A549 (cell line): Measurements from ENCODE around the gene GLRA3. TPM values are rescaled to one million over a fixed set of nuclear protein-coding genes. Genes with fewer than 3 reads are reported as not detected.

Source experiments
- ATAC-seq, 2 experiments: fragments of 200-7000 bp in 1 of 2; fragments of >200 bp in 1 of 2; cut with Nextera tagmentation in 1 of 2; cut with Tn5 transposase in 1 of 2; 3 replicates each; pipeline versions ENCODE4 v1.8.0 to v1.9.1; 2018 to 2020; ENCODE audit warnings: mild to moderate bottlenecking in 1 of 2, moderate library complexity in 1 of 2
- CTCF ChIA-PET: fragments of 300-600 bp; sonication (Branson Sonifier 250); formaldehyde crosslinking; extraction: SDS; loops from one replicate; lab custom pipeline; 2021; ENCODE audit warnings: antibody characterized with exemption, inconsistent platforms; lab: Yijun Ruan, JAX
- POLR2A ChIA-PET: fragments of 350-600 bp; formaldehyde crosslinking; extraction: SDS; loops from one replicate; lab custom pipeline; 2021; ENCODE audit warnings: antibody characterized with exemption, inconsistent platforms; lab: Yijun Ruan, JAX
- DNase-seq, 2 experiments: peaks; one replicate each; pipeline versions ENCODE4 v3.0.0 to v3.0.0-alpha.2; 2011 to 2016; ENCODE audit warnings: low read depth in 1 of 2, low spot score in 1 of 2
- FAIRE-seq: peaks from 2 replicates; lab custom pipeline; 2011; peaks lifted over from hg19 to GRCh38; lab: Jason Lieb, UNC
- H3K27ac ChIP-seq, 2 experiments: fragments of >200 bp; sonication (Bioruptor Twin); formaldehyde crosslinking; 3 replicates each; pipeline ENCODE4 v1.5.1; 2016 to 2017
- H3K4me1 ChIP-seq: fragments of >200 bp; sonication (Bioruptor Twin); formaldehyde crosslinking; 3 replicates; pipeline ENCODE4 v1.6.1; 2016
- H3K4me2 ChIP-seq: fragments of >200 bp; sonication (Bioruptor Twin); formaldehyde crosslinking; 3 replicates; pipeline ENCODE4 v1.6.1; 2016
- H3K4me3 ChIP-seq: fragments of >200 bp; sonication (Bioruptor Twin); formaldehyde crosslinking; 3 replicates; pipeline ENCODE4 v1.5.1; 2016
- H3K9me3 ChIP-seq: fragments of >200 bp; sonication (Bioruptor Twin); formaldehyde crosslinking; 3 replicates; pipeline ENCODE4 v1.6.1; 2016
- CTCF ChIP-seq: fragments of >200 bp; sonication (Bioruptor Twin); formaldehyde crosslinking; IDR thresholded peaks from 3 replicates; pipeline ENCODE4 v1.5.1; 2016
- E2F6 ChIP-seq: IDR thresholded peaks from 2 replicates; pipeline ENCODE4 v1.6.1; 2012; ENCODE audit warnings: low read depth, borderline replicate concordance
- FOSL2 ChIP-seq, 2 experiments: fragments of 450-650 bp in 1 of 2; fragments of >200 bp in 1 of 2; sonication (Bioruptor Twin) in 1 of 2; formaldehyde crosslinking; IDR thresholded peaks; 2 replicates each; pipeline versions ENCODE4 v1.5.0 to v1.6.1; 2016 to 2020; ENCODE audit warnings: mild to moderate bottlenecking in 1 of 2, moderate library complexity in 1 of 2
- KDM1A ChIP-seq: fragments of 200-600 bp; sonication (generic); IDR thresholded peaks from 2 replicates; pipeline ENCODE4 v1.6.1; 2016; ENCODE audit warnings: low read depth, mild to moderate bottlenecking
- MAX ChIP-seq: IDR thresholded peaks from 2 replicates; pipeline ENCODE4 v1.6.1; 2012
- NR3C1 ChIP-seq: fragments of >200 bp; sonication (Bioruptor Twin); formaldehyde crosslinking; IDR thresholded peaks from 3 replicates; pipeline ENCODE4 v1.6.1; 2017
- RAD21 ChIP-seq, 2 experiments: fragments of >200 bp in 1 of 2; sonication (Bioruptor Twin) in 1 of 2; formaldehyde crosslinking in 1 of 2; IDR thresholded peaks in 1 of 2; conservative IDR thresholded peaks in 1 of 2; 2 replicates in 1 of 2; 3 replicates in 1 of 2; pipeline ENCODE4 v1.6.1; 2012 to 2018; ENCODE audit warnings: inconsistent platforms in 1 of 2
- RFX5 ChIP-seq: fragments of 450-650 bp; IDR thresholded peaks from 2 replicates; pipeline ENCODE4 v1.7.1; 2014; ENCODE audit warnings: antibody characterized with exemption, mild to moderate bottlenecking, moderate library complexity
- SMC3 ChIP-seq: fragments of >200 bp; sonication (Bioruptor Twin); formaldehyde crosslinking; IDR thresholded peaks from 3 replicates; pipeline ENCODE4 v1.6.1; 2018; ENCODE audit warnings: inconsistent platforms
- SREBF2 ChIP-seq: fragments of 450-650 bp; IDR thresholded peaks from 2 replicates; pipeline ENCODE4 v1.6.1; 2014; ENCODE audit warnings: mild to moderate bottlenecking, moderate library complexity
- ZFP36 ChIP-seq: fragments of 450-650 bp; IDR thresholded peaks from 2 replicates; pipeline ENCODE4 v1.6.1; 2014; ENCODE audit warnings: borderline replicate concordance; ENCODE audit not compliant: partially characterized antibody
- ZSCAN20 ChIP-seq: fragments of 250-450 bp; sonication (Bioruptor Pico); IDR thresholded peaks from 2 replicates; pipeline ENCODE4 v1.8.0; 2022; ENCODE audit warnings: mild to moderate bottlenecking, moderate library complexity
- WGBS: methylation state at CpG from one replicate; pipeline ENCODE4 v1.1.6; 2017; ENCODE audit errors: missing lambda C conversion rate; 5-methylcytosine and 5-hydroxymethylcytosine counted together
- polyA plus RNA-seq, 4 experiments: library from polyadenylated mRNA; depleted of rRNA in 3 of 4; stranded (reverse); fragments of >200 nt; fragmentation: RNase III in 1 of 4; extraction: RNeasy Plus Mini Kit Qiagen cat#74134 plus additional on column Dnase treatment in 1 of 4; gene quantifications; 2 replicates in 3 of 4; 3 replicates in 1 of 4; pipeline ENCODE4 v1.2.3, GENCODE V29; 2011 to 2017

GLRA3 gene
- polyA plus RNA-seq, 2 of the 4 experiments (the other 2 are of a cell fraction) = 0.01 to 0.04 TPM

GRCh38 chr4:174764105-174764729 is 64.8 kb downstream of the GLRA3 start:
- peak in 1 of 2 experiments; percentile 71; a peak in 3 of 6 replicates for ATAC-seq
- peak; percentile 69 for TF ChIP-seq RAD21 (conservative IDR thresholded peaks at IDR 0.05 in 1 of 2, IDR thresholded peaks at IDR 0.05 in 1 of 2)
- peak; percentile 68 for TF ChIP-seq SMC3
- peak; percentile 65 for TF ChIP-seq CTCF
- no peak for TF ChIP-seq NR3C1
- peak; percentile 19 to 42 for DNase-seq
- POLR2A ChIA-PET = no interaction called here
- Histone ChIP-seq H3K27ac (no peak overlapping the region), H3K4me3 (no peak overlapping the region), H3K4me2 (no peak overlapping the region), H3K4me1 (no peaks in the 10 kb centered on the region), H3K9me3 (no peaks in the 10 kb centered on the region)
- CTCF ChIA-PET = interaction anchor here (1.0 to 1.3 kb wide), 3 partner anchors 53 to 776 kb away, joined by 4 to 6 read pairs (median 5); no protein-coding TSS in a partner anchor
- WGBS = 53% methylated on average over 7 of the region's 7 CpGs
- FAIRE-seq = no peak

DNA sequence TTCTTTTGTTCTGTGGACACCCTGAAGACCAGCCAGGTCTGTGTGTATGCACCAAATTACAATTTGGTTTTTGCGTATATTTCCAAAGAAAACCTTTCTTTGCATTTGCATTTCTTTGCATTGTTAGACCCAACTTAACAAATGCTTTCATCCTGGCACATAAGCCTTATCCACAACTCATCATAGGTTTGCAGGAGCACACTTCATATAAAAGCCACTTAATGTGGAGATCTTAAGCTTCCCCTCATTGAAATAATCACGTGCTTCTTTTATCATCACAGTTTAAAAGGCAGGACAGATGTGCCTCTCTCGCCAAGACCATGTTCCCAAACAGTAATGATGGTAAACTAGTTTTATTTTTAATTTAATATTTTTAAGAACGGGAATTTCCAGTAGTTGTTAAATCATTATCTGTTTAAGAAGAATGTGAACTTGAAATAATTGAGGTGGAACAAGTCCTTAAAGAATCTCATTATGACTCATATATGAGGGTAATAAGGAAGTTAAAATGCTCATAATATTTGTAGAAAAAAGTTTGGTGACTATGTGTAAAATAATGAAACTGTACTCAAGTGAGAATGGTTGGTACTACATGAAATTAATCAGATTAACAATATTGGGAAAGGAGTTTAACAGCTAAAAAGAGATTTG is 65.5 kb downstream of the GLRA3 start:
- CTCF ChIA-PET = interaction anchor here (1.0 to 1.3 kb wide), 3 partner anchors 53 to 777 kb away, joined by 4 to 6 read pairs (median 5); no protein-coding TSS in a partner anchor
- WGBS = 61% methylated on average over 4 of the region's 4 CpGs

GRCh38 chr4:174761451-174761850 is 67.6 kb downstream of the GLRA3 start:
- no peak overlapping the region for H3K4me2 ChIP-seq
- H3K4me1 ChIP-seq = no peaks in the 10 kb centered on the region
- no peak for FAIRE-seq
- H3K9me3 ChIP-seq = no peaks in the 10 kb centered on the region
- H3K4me3 ChIP-seq = no peak overlapping the region
- DNase-seq = no peak
- no peak for TF ChIP-seq RFX5
- TF ChIP-seq ZFP36 = no peak
- no peak for TF ChIP-seq SREBF2
- no peak for TF ChIP-seq KDM1A
- 88% methylated on average over 1 of the region's 1 CpG for WGBS
- no peak overlapping the region for H3K27ac ChIP-seq
- ChIA-PET POLR2A (no interaction called here), CTCF (no interaction called here)
- ATAC-seq = no peak

More for the DNA sequence above, 65.5 kb downstream of the GLRA3 start:
- no peaks in the 10 kb centered on the region for H3K4me1 ChIP-seq
- FAIRE-seq (no peak), DNase-seq (no peak), ATAC-seq (no peak)
- POLR2A ChIA-PET = no interaction called here
- no peak overlapping the region for H3K4me2 ChIP-seq
- H3K4me3 ChIP-seq = no peak overlapping the region
- TF ChIP-seq MAX = no peak
- TF ChIP-seq E2F6 = no peak
- no peak for TF ChIP-seq FOSL2 (IDR thresholded peaks at IDR 0.05)
- 0 out of 2 replicates have a peak, but pooled peaks have one; percentile 8 for TF ChIP-seq FOSL2 (CRISPR knock-in tag; IDR thresholded peaks at IDR 0.05)
- no peaks in the 10 kb centered on the region for H3K9me3 ChIP-seq
- H3K27ac ChIP-seq = no peak overlapping the region

DNA sequence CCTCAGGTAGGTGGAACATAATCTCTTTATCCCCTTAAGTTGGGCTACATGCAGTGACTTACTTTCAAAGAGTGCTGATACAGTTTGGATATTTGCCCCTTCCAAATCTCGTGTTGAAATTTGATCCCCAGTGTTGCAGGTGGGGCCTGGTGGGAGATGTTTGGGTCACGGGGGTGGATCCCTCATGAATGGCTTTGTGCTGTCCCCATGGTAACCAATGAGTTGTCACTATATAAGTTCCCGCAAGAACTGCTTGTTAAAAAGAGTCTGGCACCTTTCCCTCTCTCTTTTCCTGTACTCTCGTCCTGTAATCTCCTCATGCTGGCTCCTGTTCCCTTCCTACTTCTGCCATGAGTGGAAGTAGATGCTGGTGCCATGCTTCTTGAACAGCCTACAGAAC is 71.3 kb downstream of the GLRA3 start:
- ChIA-PET POLR2A (no interaction called here), CTCF (no interaction called here)
- H3K9me3 ChIP-seq = no peaks in the 10 kb centered on the region
- TF ChIP-seq ZSCAN20 (CRISPR knock-in tag) = no peak
- TF ChIP-seq, all 56 proteins: peak for 0
- Histone ChIP-seq H3K4me3 (no peak overlapping the region), H3K27ac (no peak overlapping the region), H3K4me1 (no peaks in the 10 kb centered on the region), H3K4me2 (no peak overlapping the region)
- DNase-seq (no peak), FAIRE-seq (no peak), ATAC-seq (no peak)
- WGBS = 34% methylated on average over 4 of the region's 4 CpGs
